Activated T-cell treated with anti-CD3 and anti-CD28 coated beads, Interleukin-2, amount 50 U/mL, for 4 hours (primary cell): ENCODE measurements around the gene FUT1. TPM values are rescaled to one million over a fixed set of nuclear protein-coding genes. Genes with fewer than 3 reads are reported as not detected.
"Not testable (repeated sequence)": the region's sequence is repeated elsewhere in the genome, so short reads cannot be mapped to it uniquely, and the experiment has no call there.

Source experiments
- ATAC-seq, 2 donors: fragments of 200-7000 bp; cut with Tn5 transposase; one replicate each; pipeline ENCODE4 v1.10.0; 2021
- DNase-seq: peaks from one replicate; pipeline ENCODE4 v3.0.0-alpha.2; 2020
- H3K27me3 Mint-ChIP-seq: one replicate; pipeline ENCODE4 v1.8.0; 2021; ENCODE audit warnings: low read depth, mixed read lengths
- H3K36me3 Mint-ChIP-seq: one replicate; pipeline ENCODE4 v1.8.0; 2022; ENCODE audit warnings: mixed read lengths; ENCODE audit not compliant: insufficient read depth
- H3K4me1 Mint-ChIP-seq: one replicate; pipeline ENCODE4 v1.8.0; 2021; ENCODE audit warnings: low read depth, mixed read lengths
- H3K4me3 Mint-ChIP-seq: one replicate; pipeline ENCODE4 v1.8.0; 2021; ENCODE audit warnings: mild to moderate bottlenecking, moderate library complexity, mixed read lengths
- H3K9me3 Mint-ChIP-seq: one replicate; pipeline ENCODE4 v1.8.0; 2021; ENCODE audit warnings: mixed read lengths
- total RNA-seq, 3 donors: library from RNA; stranded (reverse); gene quantifications; one replicate each; pipeline ENCODE4 v1.2.1, GENCODE V29; 2021

The FUT1 gene
- under 1 TPM; 0.13 to 0.22 (median 0.18) TPM for total RNA-seq

DNA sequence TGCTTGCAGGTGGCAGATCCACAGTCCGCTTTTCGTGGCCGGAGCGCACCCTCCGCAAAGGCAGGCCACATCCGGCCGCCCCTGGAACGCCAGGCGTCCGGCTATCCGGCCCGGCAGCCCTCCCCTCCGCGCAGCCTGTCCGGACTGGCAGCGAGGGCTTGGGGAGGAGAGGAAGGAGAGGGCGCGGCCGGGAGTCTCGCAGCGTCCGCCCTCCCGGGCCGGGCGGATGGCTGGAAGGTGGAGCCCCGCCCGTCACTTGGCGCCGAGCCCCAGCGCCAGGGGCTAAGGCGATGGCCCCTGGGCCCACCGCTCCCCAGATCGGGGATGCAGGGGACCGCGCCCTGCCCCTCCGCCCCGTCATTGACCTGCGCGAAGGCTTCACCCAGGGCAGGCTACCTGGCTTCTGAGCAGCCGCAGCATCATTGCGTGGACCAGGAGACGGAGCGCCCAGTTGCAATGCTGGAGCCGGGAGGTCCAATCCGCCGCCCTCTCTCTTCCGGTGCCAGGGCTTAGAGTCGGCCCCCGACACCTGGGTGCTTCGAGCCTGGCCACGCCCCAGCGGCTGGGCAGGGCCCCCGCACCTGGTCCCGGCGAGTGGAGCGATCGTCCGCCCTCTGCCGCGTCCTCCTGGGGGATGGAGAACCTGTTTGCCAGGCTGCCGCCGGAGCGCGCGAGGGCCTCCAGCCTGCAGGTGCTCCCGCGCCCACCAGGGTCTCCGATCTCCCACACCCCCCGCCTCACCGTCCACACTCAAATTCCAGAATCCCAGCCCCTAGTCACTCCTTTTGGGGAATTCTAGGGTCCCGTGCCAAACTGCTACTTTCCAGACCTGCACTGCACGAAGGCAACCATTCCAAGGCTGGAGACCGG is at the start of gene FUT1:
Gene FUT1, minus strand, starts transcription at position 146 of the 870 bp plus-strand sequence. CDS start 1,360 bp downstream, outside the sequence.
- peaks cover 31% of the 10 kb centered on the region for H3K27me3 Mint-ChIP-seq

DNA sequence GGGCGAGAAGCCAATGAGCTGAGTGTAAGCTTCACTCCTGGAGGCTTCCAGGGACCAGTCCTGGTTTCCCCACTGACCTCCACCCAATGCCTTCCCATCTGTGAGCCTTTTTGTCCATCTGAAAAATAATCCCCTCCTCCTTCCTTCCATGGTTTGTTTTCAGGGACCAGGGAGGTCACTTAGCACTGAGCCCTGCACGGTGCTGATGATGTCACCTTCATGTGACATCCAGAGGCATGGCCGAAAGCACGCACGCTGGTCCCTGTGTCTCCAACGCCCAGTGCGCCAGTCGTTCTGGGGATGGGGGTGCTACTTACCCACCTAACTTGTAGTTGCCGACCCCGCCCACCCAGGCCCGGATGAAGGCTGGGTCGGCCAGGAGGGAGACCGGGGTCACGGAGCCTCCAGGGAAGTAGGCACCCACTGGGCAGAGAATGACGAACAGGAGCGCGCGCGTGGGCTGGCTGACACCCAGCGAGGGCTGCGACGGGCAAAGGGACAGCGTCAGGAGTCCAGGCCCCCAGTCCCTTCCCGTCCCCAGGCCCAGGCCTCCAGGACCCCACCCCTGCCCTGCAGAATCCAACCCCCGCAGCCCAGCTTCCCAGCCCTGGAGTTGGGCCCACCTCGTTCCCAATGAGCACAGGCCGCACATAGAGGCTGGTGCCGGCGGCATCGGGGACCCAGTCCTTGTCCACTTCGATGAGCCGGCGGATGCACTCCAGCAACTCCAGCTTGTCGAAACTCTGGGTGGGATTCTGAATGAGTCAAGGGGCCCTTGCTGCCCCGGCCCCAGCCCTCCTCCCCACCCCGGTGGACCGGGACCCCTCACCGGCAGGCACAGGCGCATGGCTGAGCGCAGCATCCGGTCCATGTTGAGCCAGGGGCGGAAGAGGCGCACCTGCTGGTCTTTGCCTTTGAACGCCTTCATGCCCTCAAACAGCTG is 47.2 kb upstream of the FUT1 start:
- DNase-seq (no peak), ATAC-seq (no peak)
- peaks cover under 1% of the 10 kb centered on the region for H3K4me1 Mint-ChIP-seq
- no peaks in the 10 kb centered on the region for H3K27me3 Mint-ChIP-seq
- H3K9me3 Mint-ChIP-seq, result no peaks in the 10 kb centered on the region
- no peak overlapping the region for H3K4me3 Mint-ChIP-seq
- H3K36me3 Mint-ChIP-seq, result no peaks in the 10 kb centered on the region

More for the DNA sequence above, at the start of gene FUT1:
- ATAC-seq (peak; percentile 75 to 84), DNase-seq (no peak)
- Mint-ChIP-seq H3K9me3 (no peaks in the 10 kb centered on the region), H3K4me3 (peak within 1 kb of the TSS; percentile 75), H3K4me1 (peaks cover 14% of the 10 kb centered on the region), H3K36me3 (no peaks in the 10 kb centered on the region)

DNA sequence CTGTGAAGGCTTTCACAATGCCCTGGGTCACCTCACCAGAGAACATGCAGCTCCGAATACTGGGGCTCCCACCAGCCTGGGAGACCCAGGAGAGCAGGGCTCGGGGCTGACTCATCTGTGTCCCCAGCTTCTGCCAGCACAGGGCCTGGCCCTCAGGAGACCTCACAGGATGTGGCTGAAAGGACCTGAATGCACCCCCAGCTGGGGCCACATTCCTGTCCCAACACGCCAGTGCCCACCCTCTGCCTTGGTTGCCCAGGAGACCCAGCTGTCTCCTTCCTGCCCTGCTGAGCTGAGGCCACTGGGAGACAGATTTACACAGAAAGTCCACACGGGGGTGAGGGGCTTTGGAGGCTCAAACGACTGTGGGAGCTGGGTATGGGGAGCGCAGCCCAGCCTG is 46.5 kb upstream of the FUT1 start:
- Mint-ChIP-seq H3K4me1 (peaks cover 2% of the 10 kb centered on the region), H3K36me3 (no peaks in the 10 kb centered on the region), H3K27me3 (no peaks in the 10 kb centered on the region), H3K4me3 (no peak overlapping the region), H3K9me3 (no peaks in the 10 kb centered on the region)
- DNase-seq (no peak), ATAC-seq (no peak)

DNA sequence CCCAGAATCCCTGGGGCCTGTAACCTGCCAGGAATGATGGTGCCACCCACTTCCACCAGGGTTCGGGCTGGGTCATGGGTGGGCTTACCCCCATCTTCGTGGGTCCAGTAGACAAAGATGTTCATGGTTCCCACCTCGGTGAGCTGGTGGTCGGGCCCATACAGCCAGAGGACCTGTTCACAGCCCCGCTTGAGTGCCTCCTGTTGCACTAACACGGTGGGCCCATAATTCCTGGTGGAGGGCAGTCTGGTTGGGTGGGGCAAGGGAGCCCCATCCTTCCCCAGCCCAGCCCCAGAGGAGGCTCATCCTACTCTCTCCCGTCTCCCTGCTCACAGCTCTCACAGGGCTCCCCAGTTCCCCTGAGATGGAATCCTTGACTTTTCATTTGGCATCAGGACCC is 44.7 kb upstream of the FUT1 start:
- no peaks in the 10 kb centered on the region for H3K36me3 Mint-ChIP-seq
- H3K27me3 Mint-ChIP-seq, result no peaks in the 10 kb centered on the region
- DNase-seq, result no peak
- no peak overlapping the region for H3K4me3 Mint-ChIP-seq
- H3K9me3 Mint-ChIP-seq, result no peaks in the 10 kb centered on the region
- peaks cover 2% of the 10 kb centered on the region for H3K4me1 Mint-ChIP-seq
- ATAC-seq, result no peak

DNA sequence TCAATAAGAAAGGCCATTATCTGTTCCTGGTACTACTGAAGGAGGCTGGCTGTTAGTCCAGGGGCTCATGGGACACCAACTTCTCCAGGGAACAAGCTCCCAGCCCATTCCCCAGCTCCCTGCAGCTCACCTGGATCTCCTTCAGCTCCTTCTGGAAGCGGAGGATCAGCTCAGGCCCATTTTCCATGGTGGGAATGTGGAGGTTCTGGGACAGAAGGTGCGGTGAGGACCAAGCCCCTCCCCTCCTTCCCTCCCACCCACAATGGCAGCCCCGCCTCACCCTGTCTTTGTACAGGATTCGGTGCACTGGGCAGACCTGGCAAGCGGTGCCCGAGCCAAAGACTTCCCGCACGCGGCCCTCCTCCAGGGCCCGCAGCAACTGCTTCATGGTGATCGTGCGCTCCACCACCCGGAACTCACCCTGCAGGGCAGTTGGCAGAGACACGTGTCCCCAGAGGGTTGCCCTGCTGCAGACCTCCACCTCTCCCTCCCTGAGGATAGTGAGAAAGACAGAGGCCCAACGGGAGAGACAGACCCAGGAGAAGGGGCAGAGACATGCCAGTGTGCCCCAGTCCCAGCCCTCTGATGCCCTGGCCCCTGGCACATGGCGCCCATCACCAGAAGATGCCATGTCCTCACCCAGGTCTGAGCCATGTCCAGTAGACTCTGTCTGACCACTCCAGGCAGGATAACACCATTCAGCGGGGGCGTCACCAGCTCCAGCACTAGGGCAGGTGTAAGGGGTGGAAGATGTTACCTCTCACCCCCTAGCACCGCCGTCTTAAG is 44.0 kb upstream of the FUT1 start:
- Mint-ChIP-seq H3K27me3 (no peaks in the 10 kb centered on the region), H3K9me3 (no peaks in the 10 kb centered on the region), H3K36me3 (no peaks in the 10 kb centered on the region), H3K4me1 (peaks cover 2% of the 10 kb centered on the region), H3K4me3 (no peak overlapping the region)
- DNase-seq, result no peak
- no peak for ATAC-seq

DNA sequence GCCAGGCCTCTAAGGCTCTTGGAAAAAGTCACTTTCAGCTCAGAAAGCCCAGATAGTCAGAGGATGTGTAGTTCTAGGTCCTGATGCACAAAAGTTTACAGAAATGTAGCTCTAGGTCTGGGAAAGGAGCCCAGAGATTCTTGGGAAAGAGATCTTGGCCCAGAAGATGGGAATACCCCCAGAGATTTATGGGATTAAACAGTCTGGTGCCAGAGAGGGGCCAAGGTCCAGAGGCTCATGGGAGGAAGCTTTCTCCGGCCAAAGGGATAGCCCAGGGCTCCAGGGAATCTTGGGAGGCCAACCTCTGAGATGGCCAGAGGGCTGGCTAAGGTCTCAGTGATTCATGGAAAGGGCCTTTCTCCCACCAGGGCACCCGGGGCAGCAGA is 43.2 kb upstream of the FUT1 start:
- no peak for ATAC-seq
- Mint-ChIP-seq H3K4me3 (peak overlapping the region; percentile 83), H3K4me1 (peaks cover 2% of the 10 kb centered on the region), H3K9me3 (no peaks in the 10 kb centered on the region), H3K27me3 (no peaks in the 10 kb centered on the region), H3K36me3 (no peaks in the 10 kb centered on the region)
- no peak for DNase-seq

DNA sequence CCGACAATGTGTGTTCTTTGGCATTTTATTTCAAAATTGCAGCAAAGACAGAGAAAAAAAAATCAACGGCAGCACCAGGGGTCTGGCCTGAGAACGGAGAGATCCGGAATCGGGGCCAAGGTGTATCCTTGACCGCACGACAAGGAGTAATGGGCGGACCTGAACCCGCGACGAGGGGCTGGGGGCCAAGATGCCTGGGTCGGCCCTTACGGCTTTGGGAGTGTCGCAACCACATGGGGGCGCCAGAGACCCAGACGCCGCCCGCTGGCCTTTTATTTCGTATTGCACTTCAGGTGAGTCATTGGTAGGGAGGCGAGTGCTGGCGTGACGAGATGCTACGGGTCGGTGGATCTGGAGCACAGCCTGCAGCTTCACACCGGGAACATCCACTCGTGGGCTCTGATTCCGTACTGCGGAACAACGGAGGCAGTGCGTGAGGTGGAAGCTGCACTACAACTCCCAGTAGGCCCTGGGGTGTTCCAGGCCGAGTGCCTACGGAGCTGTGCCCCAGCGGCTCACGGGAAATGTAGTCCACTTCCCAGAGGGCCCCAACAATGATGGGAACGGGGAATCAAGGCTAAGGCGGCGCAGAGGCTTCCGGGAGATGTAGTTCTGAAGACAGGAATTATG is 42.7 kb upstream of the FUT1 start:
- Mint-ChIP-seq H3K9me3 (no peaks in the 10 kb centered on the region), H3K36me3 (no peaks in the 10 kb centered on the region), H3K4me3 (peak overlapping the region; percentile 83), H3K27me3 (no peaks in the 10 kb centered on the region), H3K4me1 (peaks cover 2% of the 10 kb centered on the region)
- peak; percentile 98 to 99 for ATAC-seq
- DNase-seq, result peak; percentile 80

DNA sequence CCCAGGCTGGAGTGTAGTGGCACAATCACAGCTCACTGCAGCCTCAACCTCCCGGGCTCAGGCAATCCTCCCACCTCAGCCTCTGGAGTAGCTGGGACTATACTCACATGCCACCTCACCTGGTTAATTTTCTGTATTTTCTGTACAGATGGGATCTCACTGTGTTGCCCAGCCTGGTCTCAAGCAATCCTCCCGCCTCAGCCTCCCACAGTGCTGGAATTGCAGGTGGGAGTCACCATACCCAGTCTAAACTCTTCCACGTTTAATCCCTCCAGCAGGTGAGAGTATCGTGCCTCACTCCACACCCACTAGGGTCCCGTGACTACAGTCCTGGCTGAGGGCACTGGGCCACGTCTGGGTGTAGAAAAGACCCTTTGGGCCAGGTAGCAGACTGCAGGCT is 41.9 kb upstream of the FUT1 start:
- ATAC-seq, result no peak
- no peak overlapping the region for H3K4me3 Mint-ChIP-seq
- no peaks in the 10 kb centered on the region for H3K9me3 Mint-ChIP-seq

GRCh38 chr19:48793271-48793670 is 40.8 kb upstream of the FUT1 start:
- H3K36me3 Mint-ChIP-seq, result no peaks in the 10 kb centered on the region
- H3K4me1 Mint-ChIP-seq, result peaks cover 2% of the 10 kb centered on the region
- no peak overlapping the region for H3K4me3 Mint-ChIP-seq
- no peaks in the 10 kb centered on the region for H3K27me3 Mint-ChIP-seq
- no peak for DNase-seq
- no peak for ATAC-seq
- H3K9me3 Mint-ChIP-seq, result no peaks in the 10 kb centered on the region

More for the DNA sequence above, 41.9 kb upstream of the FUT1 start:
- peaks cover 2% of the 10 kb centered on the region for H3K4me1 Mint-ChIP-seq
- no peaks in the 10 kb centered on the region for H3K27me3 Mint-ChIP-seq
- DNase-seq, result no peak
- no peaks in the 10 kb centered on the region for H3K36me3 Mint-ChIP-seq

DNA sequence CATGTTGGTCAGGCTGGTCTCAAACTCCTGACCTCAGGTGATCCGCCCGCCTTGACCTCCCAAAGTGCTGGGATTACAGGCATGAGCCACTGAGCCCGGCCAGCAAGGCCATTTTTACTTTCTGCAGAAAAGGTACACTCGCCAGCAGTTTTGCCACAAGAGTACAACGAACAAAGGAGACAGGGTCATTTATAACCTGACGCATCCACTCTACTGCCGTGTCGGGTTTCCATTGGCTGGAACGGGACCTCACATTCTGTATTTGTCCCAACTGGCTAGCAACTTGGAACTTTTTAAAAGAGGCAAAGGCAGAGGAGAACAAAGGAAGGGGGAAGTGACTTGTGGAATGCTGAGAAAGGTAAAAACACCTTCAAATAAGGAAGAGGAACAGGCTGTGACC is 34.9 kb upstream of the FUT1 start:
- ATAC-seq, H3K27me3 Mint-ChIP-seq, H3K36me3 Mint-ChIP-seq: not testable (repeated sequence)

DNA sequence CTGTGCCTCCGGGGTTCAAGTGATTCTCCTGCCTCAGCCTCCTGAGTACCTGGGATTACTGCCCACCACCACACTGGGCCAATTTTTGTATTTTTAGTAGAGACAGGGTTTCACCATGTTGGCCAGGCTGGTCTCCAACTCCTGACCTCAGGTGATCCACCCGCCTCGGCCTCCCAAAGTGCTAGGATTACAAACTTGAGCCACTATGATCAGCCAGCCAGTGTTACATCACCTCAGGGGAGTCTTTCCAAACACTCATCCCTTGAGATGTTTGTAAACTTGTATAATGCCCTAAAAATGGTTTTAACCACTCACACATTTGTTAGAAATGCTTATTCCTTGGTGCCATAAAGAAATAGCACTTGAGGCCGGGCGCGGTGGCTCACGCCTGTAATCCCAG is 34.0 kb upstream of the FUT1 start:
- H3K27me3 Mint-ChIP-seq, DNase-seq, H3K36me3 Mint-ChIP-seq, H3K4me1 Mint-ChIP-seq, ATAC-seq, H3K9me3 Mint-ChIP-seq, H3K4me3 Mint-ChIP-seq: not testable (repeated sequence)

More for the DNA sequence above, 34.9 kb upstream of the FUT1 start:
- H3K4me1 Mint-ChIP-seq, DNase-seq, H3K9me3 Mint-ChIP-seq, H3K4me3 Mint-ChIP-seq: not testable (repeated sequence)

DNA sequence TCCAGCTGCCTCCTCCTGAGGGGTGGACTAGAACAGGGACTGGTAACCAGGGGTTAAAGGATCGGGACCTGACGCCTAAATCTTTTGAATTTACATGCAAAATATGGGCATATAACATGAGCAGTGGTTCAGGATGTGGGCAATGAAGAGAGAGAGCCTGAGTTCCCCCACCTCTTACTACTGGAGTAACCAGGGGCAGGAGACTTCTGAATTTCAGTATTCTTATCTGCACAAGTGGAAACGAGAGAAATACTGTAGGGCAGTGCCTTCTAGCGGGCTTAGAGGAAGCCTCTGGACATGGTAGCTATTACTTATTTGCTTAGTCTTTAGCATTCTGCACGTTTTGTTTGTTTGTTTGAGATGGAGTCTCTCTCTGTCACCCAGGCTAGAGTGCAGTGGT is 32.1 kb upstream of the FUT1 start:
- no peaks in the 10 kb centered on the region for H3K36me3 Mint-ChIP-seq
- ATAC-seq (no peak), DNase-seq (no peak)
- peaks cover 4% of the 10 kb centered on the region for H3K27me3 Mint-ChIP-seq
- H3K4me3 Mint-ChIP-seq, result no peak overlapping the region
- H3K4me1 Mint-ChIP-seq, result peaks cover 5% of the 10 kb centered on the region
- H3K9me3 Mint-ChIP-seq, result no peaks in the 10 kb centered on the region

DNA sequence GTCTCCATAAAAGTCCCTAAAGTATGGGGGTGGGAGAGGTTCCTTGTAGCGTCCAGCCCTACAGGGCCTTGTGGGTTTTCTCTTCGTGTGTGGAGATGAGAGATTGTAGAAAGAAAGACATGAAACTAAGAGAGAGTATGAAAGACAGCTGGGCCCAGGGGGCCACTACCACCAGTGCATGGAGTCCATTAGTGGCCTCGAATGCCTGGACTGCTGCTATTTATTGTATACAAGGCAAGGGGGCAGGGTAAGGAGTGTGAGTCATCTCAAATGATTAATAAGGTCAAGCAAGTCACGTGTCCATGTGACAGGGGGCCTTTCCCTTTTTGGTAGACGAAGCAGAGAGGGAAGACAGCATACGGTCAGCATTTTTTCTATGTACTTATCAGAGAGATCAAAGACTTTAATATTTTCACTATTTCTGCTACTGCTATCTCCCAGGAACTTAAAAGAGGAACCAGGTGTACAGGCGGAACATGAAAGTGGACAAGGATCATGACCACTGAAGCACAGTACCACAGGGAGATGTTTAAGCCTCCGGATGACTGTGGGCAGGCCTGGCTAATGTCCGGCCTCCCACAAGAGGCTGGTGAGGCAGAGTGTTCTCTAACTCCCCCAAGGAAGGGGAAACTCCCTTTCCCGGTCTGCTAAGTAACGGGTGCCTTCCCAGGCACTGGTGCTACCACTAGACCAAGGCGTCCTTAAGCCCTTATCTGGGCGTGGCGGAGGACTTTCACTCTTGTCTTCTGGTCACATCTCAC is 28.4 kb upstream of the FUT1 start:
- Mint-ChIP-seq H3K4me3 (no peak overlapping the region), H3K9me3 (no peaks in the 10 kb centered on the region), H3K27me3 (peaks cover 4% of the 10 kb centered on the region), H3K36me3 (no peaks in the 10 kb centered on the region), H3K4me1 (peaks cover 5% of the 10 kb centered on the region)
- no peak for DNase-seq
- ATAC-seq, result no peak
